ENCODE measurements around the gene TCF20.

TCF20 gene

DNA sequence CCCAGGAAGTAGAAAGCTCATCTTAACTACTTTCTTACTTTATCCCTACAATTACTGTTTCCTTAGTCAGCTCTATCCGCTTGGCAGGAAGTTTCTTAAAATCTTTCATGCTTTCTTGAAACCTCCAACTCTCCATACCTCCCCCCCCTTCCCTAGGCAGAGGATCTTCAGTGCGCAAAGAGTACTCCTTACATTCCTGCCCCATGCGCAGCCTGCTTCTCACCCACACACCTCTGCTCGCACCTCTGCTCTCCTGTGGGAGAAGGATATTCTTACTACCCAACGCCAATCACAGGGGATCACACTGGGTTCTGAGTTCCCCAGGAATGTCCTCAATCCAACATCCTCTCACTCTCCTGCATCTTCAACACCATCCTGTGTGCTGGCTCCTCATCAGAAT lies 12.3 kb downstream of the TCF20 start:
- no peak for DNase-seq (ENCODE audit: low spot score)

DNA sequence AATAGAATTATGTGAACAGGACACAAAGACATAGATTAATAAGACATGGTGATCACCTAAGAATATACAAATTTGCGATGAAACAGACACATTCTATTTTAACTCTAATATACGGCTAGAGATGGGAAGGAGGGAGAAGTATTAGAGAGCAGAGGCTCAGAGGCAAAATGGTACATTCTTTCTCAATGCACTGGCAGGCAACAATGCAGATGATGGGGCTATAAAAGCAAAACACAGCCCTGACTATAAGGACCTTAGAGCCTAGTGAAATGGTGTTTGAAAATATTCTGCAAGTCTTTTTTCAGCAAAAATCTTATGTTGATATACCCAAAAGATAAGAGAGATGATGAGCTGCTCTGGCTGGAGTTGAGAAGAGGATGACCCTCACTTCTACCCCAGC lies 13.1 kb downstream of the TCF20 start:
- DNase-seq (ENCODE audit: low spot score), result no peak

DNA sequence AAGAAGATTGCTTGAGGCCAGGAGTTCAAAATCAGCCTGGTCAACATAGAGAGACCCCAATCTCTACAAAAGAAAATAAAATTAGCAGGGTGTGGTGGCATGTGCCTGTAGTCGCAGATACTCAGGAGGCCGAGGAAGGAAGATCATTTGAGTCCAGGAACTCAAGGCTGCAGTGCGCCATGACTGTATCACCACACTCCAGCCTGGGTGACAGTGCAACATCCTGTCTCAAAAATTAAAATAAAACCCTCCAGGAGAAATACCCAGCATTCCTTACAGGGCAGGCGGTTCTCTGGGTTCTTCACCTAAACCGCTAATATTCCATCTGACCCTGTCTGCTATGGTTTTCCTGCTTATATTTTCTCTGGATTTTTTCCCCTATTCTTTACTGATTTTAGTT lies 13.5 kb downstream of the TCF20 start:
- no peak for DNase-seq (ENCODE audit: low spot score)

DNA sequence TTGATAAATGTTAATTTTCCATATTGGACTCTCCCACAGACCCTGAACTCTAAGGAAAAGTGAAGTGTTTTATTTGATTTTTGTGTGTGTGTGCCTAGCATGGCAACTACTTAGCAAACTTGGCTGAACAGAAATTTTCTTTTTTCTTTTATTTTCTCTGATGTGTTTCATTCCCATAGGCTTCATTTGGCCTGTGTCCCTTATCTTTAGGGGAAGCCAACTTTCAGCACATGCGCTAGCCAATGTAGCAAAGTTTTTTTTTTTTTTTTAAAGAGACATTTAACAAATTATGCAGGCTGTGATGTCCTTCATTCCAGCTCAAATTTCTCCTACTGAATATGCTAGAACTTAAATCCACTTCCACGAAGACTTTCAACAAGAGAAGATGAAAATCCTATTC lies 14.2 kb downstream of the TCF20 start:
- no peak for DNase-seq (ENCODE audit: low spot score)

DNA sequence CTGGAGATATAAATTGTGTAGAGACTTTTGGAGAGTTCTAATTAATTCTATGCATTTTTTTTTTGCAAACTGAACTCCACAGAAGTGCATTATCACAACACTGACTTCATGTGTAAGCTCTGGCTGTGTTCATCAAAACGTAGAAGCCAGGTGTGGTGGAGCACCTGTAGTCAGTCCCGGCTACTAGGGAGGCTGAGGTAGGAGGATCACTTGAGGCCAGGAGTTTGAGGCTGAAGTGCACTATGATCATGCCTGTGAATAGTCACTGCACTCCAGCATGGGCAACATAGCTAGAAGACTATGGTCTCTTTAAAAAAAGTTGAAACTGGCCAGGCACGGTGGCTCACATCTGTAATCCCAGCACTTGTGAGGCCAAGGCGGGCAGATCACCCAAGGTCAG lies 20.6 kb downstream of the TCF20 start:
- DNase-seq (ENCODE audit: low spot score), result no peak

DNA sequence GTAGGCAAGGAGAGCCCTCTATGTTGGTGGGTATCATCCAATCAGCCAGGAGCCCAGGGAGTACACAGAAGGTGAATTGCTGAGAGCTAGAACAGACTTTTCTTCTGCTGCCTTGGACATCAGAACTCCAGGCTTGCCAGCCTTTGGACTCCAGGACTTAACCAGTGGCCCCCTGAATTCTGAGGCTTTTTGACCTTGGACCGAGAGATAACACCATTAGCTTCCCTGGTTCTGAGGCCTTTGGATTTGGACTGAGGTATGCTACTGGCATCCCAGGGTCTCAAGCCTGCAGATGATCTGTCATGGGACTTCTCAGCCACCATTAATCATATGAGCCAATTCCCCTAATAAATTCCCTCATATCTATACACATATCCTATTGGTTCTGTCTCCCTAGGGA lies 21.5 kb downstream of the TCF20 start:
- no peak for DNase-seq (ENCODE audit: low spot score)

DNA sequence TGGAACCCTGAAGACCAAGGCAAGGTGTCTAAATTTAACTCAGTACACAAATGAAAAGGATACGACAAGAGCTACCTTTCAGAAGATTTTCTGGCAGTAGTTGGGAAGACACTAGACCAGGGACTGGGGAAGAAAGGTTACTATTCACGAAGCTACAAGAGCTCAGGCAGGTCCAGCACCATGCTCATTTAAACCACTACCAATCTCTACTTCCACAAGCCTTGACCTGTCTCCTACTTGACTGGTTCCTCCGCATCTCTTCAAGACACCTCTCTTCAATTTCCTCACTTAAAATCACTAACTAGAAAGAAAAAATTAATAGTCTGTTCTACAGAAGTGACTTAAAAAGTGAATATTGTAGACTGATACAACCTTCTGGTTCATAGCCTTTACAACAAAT lies 22.9 kb downstream of the TCF20 start:
- DNase-seq (ENCODE audit: low spot score), result no peak

DNA sequence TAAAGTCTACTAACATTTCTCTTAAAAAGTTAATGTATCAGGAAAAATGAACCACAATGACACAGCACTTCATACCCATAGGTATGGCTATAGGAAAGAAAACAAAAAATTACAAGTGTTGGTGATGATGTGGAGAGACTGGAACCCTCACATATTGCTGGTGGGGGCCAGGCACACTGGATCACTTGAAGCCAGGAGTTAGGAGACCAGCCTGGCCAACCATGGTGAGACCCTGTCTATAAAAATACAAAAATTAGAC lies 26.7 kb downstream of the TCF20 start:
- DNase-seq (ENCODE audit: low spot score), result no peak

DNA sequence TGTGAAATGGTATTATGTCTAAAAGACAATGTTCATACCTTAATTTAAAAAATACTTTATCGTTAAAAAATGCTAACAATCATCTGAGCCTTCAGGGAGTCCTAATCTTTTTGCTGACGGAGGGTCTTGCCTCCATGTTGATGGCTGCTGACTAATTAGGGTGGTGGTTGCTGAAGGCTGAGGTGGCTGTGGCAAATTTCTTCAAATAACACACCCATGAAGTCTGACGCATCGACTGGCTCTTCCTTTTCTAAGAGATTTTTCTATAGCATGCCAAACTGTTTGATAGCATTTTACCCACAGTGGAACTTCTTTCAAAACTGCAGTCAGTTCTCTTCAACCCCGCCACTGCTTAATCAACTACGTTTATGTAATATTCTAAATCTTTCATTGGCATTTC lies 33.6 kb downstream of the TCF20 start:
- no peak for DNase-seq (ENCODE audit: low spot score)

DNA sequence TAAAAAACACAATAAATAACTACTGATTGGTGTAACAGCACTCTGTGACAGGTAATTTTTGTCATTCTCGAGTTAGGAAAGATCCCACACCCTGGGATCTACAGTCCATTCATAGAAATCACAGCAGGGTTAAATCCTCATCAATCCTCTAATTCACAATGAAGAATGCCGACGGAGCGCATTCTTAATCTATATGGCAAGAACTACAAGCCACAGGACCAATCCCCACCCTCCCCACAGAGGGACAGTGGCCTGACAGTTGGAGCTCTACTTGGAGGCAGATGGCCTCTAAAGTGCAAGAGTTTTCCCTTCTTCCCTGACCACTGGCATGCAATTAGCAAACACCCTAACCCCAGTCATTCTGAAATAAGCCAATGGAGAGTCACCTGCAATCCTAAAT lies 34.2 kb downstream of the TCF20 start:
- DNase-seq (ENCODE audit: low spot score), result no peak

DNA sequence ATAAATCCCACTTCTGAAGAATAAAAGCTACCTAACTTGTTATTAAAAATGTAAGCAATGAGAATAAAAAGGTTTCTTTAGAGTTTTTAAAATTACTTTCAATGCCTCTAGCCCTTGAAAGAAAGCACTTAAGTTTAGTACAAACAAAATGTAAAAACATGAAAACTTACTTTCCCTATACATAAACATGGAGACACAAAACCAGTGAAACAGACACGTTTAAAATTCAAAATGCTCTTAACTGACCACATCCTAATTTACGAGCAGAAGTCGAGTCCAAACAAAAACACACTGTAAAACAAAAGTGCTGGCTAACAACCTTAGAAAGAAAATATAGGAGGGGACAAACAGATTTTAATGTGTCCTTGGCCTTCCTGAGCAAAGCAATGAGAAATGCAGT lies 36.6 kb downstream of the TCF20 start:
- no peak for DNase-seq (ENCODE audit: low spot score)

DNA sequence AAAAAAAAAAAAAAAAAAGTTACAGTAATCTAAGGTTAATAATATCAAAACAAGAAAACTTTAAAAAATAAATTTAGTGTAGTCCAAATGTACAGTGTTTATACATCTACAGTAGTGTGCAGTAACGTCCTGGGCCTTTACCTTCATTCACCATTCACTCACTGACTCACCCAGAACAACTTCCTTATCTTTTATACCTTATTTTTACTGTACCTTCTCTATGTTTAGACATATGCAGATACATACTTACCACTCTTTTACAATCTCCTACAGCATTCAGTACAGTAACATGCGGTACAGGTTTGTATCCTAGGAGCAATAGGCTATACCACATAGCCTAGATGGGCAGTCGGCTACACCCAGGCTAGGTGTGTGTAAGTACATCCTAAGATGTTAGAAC lies 38.5 kb downstream of the TCF20 start:
- no peak for DNase-seq (ENCODE audit: low spot score)

DNA sequence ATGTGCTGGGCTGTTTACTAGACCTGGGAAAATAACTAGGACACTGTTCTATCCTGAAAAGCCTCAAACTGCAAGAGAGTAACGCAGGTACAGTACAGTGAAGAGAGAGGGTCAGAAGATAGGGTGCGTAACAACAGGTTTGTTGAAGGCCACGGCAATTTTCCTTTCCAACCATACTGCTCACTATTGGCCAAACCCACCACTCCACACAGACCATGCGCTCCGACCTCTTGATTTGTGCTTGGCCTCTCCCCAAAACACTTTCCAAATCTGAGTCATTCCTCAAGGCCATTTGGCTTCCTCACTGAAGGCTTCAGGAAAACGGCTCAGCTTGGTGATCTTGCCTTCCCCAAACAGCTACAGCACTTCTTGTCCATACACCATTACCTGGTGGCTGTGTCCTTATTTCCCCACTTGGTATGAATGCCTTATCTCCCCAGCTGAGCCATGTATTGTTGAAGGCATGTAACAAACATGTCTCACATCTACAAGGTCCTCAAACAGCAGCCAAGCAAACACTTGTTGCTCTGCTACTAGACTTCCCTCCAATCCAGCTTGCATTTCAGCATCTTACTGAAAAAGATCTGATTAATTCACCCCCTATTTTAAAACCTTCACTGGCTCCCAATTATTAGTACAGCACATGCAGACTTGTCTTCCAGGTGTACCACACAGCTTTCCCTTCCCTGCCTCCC lies 40.9 kb downstream of the TCF20 start:
- DNase-seq (ENCODE audit: low spot score), result no peak

DNA sequence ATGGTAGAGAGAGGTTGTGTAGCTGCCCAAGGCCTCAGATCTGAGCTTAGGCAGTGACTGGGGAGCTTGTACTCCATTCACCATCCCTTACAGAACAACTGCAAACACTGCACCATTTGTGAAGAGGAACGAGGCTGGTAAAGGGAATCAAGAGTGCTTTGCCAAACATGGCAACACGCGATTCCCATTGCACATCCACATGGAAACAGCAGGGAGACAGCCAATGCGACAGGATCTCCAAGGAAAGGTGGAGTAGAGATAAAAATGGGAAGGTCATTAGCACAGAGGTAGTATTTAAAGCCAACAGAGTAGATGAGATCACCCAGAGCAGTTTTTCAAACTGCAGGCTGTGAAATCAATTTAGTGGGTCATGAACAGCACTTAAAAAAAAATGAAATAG lies 42.0 kb downstream of the TCF20 start:
- no peak for DNase-seq (ENCODE audit: low spot score)

DNA sequence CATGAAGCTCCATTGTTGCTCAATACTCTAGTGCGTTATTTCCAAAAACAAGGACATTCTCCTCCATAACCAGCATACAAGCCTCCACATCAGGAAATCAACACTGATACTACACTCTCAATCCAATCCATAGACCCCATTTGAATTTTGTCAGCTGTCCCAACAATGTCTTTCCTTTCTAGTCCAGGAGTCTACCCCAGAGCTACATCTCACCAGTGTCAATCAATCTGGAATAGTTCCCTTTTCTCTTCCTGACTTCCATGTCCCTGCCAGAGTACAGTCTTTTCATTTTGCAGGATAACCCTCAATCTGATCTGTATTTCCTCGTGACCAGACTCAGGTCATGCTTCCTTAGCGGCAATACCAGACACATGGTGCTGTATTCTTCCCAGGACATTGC lies 43.0 kb downstream of the TCF20 start:
- DNase-seq (ENCODE audit: low spot score), result no peak

DNA sequence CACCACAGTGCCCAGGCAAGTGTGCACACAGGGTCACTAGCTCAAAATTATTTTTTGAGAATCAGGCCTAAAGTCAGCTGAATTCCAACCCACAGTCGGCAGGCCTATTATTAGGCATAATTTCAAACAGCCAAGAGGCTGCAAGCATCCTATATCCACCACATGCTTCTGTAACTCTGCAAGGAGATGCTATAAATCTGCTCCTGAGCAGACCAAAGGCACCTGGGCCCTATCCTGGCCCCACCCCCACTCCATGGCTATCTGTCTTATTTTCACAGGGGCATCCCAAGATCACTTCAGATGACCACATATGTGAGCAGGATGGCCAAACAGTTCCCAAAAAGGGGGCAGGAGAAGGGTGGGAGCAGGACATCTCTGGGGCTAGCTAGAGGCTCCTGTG lies 44.6 kb downstream of the TCF20 start:
- no peak for DNase-seq (ENCODE audit: low spot score)

DNA sequence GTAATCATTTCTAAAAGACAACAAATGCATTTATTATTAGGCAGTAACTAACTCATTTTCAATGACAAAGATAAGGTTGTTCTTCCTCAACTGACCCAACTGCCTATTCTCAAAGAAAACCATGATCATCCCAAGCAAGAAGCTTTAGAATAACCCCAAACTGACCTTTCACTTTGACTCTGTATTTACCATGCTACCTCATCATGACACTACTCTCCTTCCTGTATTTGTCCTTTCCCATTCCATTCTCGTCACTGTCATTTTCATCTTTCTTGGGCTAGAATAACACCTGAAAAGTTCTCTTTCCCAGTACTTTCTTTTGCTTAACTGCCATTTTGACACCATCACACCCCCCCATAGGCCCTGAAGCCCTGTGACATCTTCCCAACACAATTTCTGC lies 48.3 kb downstream of the TCF20 start:
- DNase-seq (ENCODE audit: low spot score), result no peak
